ENCODE results near the gene TRPM6.

The TRPM6 gene

GRCh38 chr9:74887041-74887980, at the start of gene TRPM6:
Gene TRPM6, minus strand, starts transcription at chr9:74887921. Its CDS starts 65 bp downstream, at chr9:74887856.
- TF ChIP-seq CEBPB (IDR thresholded peaks at IDR 0.05) (peak; percentile 87), TAF1 (IDR thresholded peaks at IDR 0.05; ENCODE audit: low read depth) (peak; percentile 26; the same call in 1 of the 2 replicates), TCF12 (IDR thresholded peaks at IDR 0.05; ENCODE audit: low read depth) (0 out of 2 replicates have a peak, but pooled peaks have one; percentile 25), USF1 (IDR thresholded peaks at IDR 0.05) (0 out of 2 replicates have a peak, but pooled peaks have one; percentile 23), FOXM1 (IDR thresholded peaks at IDR 0.05; ENCODE audit: borderline replicate concordance, low read depth) (no peak), CREB1 (IDR thresholded peaks at IDR 0.05; ENCODE audit: low read depth) (no peak), TEAD4 (IDR thresholded peaks at IDR 0.05) (no peak), ZBTB7A (IDR thresholded peaks at IDR 0.05; ENCODE audit: low read depth) (peak; percentile 59; the same call in 1 of the 2 replicates), EP300 (IDR thresholded peaks at IDR 0.05; ENCODE audit: borderline replicate concordance) (no peak), MAX (IDR thresholded peaks at IDR 0.05) (peak; percentile 29; the same call in 1 of the 2 replicates), EGR1 (IDR thresholded peaks at IDR 0.05) (no peak), REST (IDR thresholded peaks at IDR 0.05; ENCODE audit: low read depth) (no peak), YY1 (IDR thresholded peaks at IDR 0.05; ENCODE audit: low read depth) (peak; percentile 70), RAD21 (IDR thresholded peaks at IDR 0.05; ENCODE audit: low read depth) (no peak), NFIC (IDR thresholded peaks at IDR 0.05) (0 out of 2 replicates have a peak, but pooled peaks have one; percentile 10)

- TF ChIP-seq CREB1 (IDR thresholded peaks at IDR 0.05; ENCODE audit: low read depth) (no peak), YY1 (IDR thresholded peaks at IDR 0.05; ENCODE audit: low read depth) (no peak), USF1 (IDR thresholded peaks at IDR 0.05) (no peak), NFIC (IDR thresholded peaks at IDR 0.05) (no peak), ZBTB7A (IDR thresholded peaks at IDR 0.05; ENCODE audit: low read depth) (no peak), TAF1 (IDR thresholded peaks at IDR 0.05; ENCODE audit: low read depth) (no peak), REST (IDR thresholded peaks at IDR 0.05; ENCODE audit: low read depth) (no peak)
Observed at GRCh38 chr9:74935008-74935407, 47.3 kb upstream of the TRPM6 start.

- TF ChIP-seq CEBPB (IDR thresholded peaks at IDR 0.05) (no peak), TEAD4 (IDR thresholded peaks at IDR 0.05) (no peak), ZBTB7A (IDR thresholded peaks at IDR 0.05; ENCODE audit: low read depth) (no peak), REST (IDR thresholded peaks at IDR 0.05; ENCODE audit: low read depth) (no peak), YY1 (IDR thresholded peaks at IDR 0.05; ENCODE audit: low read depth) (no peak), EP300 (IDR thresholded peaks at IDR 0.05; ENCODE audit: borderline replicate concordance) (no peak), RAD21 (IDR thresholded peaks at IDR 0.05; ENCODE audit: low read depth) (no peak), FOXM1 (IDR thresholded peaks at IDR 0.05; ENCODE audit: borderline replicate concordance, low read depth) (no peak), NFIC (IDR thresholded peaks at IDR 0.05) (no peak), EGR1 (IDR thresholded peaks at IDR 0.05) (no peak), CREB1 (IDR thresholded peaks at IDR 0.05; ENCODE audit: low read depth) (no peak), TAF1 (IDR thresholded peaks at IDR 0.05; ENCODE audit: low read depth) (no peak)
Observed at GRCh38 chr9:74921737-74922136, 34.0 kb upstream of the TRPM6 start.

All from Ishikawa (cell line).